HFF-Myc (cell line): Measurements from ENCODE around the gene PACC1.

Experiments
- DNase-seq: peaks from one replicate; pipeline ENCODE4 v3.0.0-alpha.2; 2011; ENCODE audit warnings: low read depth; ENCODE audit errors: extremely low read depth
- H3K4me3 ChIP-seq: replicated peaks from 2 replicates; pipeline ENCODE4 v1.5.1; 2011; ENCODE audit warnings: low read depth, mild to moderate bottlenecking, control low read depth, low read length
- CTCF ChIP-seq: IDR thresholded peaks from 2 replicates; pipeline ENCODE4 v1.5.1; 2012; ENCODE audit warnings: mild to moderate bottlenecking, low read depth, low read length, control low read depth; ENCODE audit errors: missing control alignments

PACC1 gene

DNA sequence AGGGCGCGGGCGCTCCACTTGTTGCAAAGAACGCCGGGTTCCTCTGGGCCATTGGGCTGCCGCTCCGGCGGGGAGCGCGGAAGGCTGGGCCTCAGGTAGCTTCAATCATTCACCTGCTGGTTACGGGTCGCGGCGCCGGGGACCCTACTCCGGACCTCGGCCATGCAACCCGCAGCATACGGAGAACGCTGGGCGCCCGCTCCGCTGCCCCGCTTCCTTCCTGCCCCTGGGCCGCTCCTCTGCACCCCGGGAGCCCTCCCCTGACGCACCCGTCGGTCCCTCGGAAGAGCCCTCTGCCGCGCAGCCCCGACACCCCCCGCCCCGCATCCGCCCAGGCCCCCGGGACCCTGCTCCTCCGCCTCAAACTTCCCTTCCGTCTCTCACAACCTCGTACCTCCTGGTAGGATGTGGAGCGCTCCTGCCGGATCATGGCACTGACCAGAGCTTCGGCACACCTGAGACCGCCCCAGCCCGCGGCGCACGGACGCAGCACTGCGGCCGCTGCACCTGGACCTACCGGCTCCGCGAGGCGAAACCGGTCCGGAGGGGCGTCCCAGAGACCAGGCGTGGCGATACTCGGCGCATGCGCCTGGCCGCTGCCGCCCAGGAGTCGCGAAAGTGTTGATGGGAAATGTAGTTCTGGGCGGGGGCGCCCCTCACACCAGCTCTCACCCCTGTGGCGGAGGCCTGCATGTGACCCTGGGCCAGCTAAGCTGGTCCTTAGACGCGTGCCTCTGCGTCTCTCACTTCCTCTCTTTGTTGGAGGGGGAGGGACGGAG lies at the start of gene PACC1:
TSS of gene PACC1 (minus strand) at position 559 of the 779 bp plus-strand sequence. CDS start at position 430, 129 bp downstream.
- peak; percentile 61 for DNase-seq
- TF ChIP-seq CTCF, result no peak

DNA sequence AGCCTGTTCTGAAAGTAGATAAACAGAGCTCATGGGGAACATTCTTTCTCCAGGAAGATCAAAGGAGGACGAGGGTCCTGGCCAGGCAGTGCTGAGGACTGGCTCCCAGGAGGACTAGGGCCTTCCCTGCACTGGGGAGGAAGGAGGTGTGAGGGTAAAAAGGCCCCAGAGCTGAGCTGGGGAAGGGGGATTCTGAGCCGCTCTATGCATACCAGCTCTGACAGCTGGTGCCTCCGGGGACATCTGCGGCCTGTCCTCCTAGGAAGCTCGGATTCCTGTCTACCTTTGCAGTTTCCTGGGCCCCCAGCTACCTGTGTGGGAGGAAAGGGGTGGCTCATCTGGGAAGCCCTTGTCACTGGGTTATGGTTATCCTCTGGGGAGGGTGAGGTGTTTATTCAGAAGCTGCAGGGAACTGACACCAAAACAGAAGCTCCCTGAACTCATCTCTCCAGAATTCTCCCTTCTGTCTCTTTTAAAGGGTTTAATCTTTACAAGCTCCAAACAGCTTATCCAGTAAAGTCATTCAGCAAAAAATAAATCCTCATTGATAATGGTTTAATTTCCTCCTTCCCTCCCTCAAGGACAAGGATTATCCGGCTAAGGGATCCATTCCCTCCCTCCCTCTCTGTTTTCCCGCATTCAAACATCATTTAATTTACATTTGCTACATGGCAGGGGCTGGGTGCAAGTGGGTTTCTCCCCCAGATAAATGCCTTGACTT lies 49.0 kb upstream of the PACC1 start:
- DNase-seq, result no peak
- no peak for TF ChIP-seq CTCF
- H3K4me3 ChIP-seq, result no peak overlapping the region

More for the DNA sequence above, at the start of gene PACC1:
- H3K4me3 ChIP-seq, result peak within 1 kb of the TSS; percentile 79

DNA sequence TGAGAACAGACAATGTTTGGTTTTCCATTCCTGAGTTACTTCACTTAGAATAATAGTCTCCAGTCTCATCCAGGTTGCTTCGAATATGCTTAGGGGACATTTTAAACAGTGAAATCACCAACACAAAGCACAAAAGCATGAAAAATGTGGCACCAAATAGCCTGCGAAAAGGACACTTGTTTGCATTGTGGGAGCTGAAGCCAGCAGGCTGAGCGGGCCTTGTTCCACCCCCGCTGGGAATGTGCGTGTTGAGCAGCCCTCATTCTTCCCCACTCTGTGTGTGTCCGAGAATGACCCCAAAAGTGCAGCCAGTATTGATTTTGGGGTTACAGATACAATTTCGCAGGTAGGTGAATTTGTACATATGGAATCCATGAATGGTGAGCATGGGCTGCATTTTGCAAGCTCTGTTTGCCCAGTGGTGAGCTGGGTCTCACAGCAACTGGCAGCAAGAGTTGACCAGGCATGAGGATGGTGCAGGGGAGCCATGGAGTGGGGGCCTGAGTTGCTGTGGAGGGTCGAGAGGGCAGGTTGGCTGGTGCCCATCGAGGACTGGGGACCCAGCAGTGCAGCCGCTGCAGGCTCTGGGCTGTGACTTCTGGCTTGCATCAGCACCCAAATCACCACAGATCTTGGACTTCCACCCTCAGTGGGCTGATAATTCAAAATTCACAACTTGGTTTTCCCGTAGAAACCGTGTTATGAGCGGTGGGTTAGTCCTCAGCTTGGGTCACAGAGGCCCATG lies 47.4 kb upstream of the PACC1 start:
- no peak for DNase-seq
- no peak for TF ChIP-seq CTCF
- no peak overlapping the region for H3K4me3 ChIP-seq

GRCh38 chr1:212460376-212460775 lies 45.7 kb upstream of the PACC1 start:
- no peak overlapping the region for H3K4me3 ChIP-seq
- no peak for TF ChIP-seq CTCF
- DNase-seq, result no peak

DNA sequence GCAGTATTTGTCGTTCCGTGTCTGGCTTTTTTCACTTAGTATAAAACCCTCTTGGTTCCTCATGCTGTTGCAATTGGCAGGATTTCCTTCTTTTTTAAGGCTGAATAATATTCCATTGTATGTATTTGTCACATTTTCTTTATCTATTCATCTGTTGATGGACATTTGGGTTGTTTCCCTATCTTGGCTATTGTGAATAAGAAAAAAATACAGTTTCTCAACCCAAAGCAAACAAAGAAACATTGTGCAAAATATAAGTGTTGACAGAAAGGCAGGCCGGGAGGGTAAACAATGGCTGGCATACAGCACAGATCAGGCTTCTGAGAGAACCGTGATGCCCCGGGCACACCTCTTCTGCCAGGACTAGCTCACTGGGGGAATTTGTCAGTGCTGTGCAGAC lies 45.0 kb upstream of the PACC1 start:
- DNase-seq, result no peak
- no peak for TF ChIP-seq CTCF
- H3K4me3 ChIP-seq, result no peak overlapping the region

GRCh38 chr1:212458817-212459216 lies 44.1 kb upstream of the PACC1 start:
- no peak for TF ChIP-seq CTCF
- DNase-seq, result no peak
- no peak overlapping the region for H3K4me3 ChIP-seq
